GM12878 (cell line): ENCODE data around the gene PAN3.

ENCODE experiments used
- BRCA1 ChIP-seq: IDR thresholded peaks from 2 replicates; pipeline ENCODE4 v1.6.1; 2011; ENCODE audit warnings: low read depth, low read length, improper control_type of control experiment
- CEBPB ChIP-seq, 2 experiments: fragments of 150-350 bp in 1 of 2; IDR thresholded peaks; 2 replicates each; pipeline ENCODE4 v1.6.1; 2012 to 2014; ENCODE audit warnings: low read depth in 2 of 2, low read length in 2 of 2, borderline replicate concordance in 1 of 2, inconsistent platforms in 1 of 2
- HCFC1 ChIP-seq: fragments of 150-350 bp; IDR thresholded peaks from 2 replicates; pipeline ENCODE4 v1.6.1; 2014; ENCODE audit warnings: low read length
- PAX8 ChIP-seq: fragments of 450-650 bp; IDR thresholded peaks from 2 replicates; pipeline ENCODE4 v1.6.1; 2017; ENCODE audit warnings: mild to moderate bottlenecking, moderate library complexity
- POLR2AphosphoS5 ChIP-seq: IDR thresholded peaks from 2 replicates; pipeline ENCODE4 v1.6.1; 2011; ENCODE audit warnings: mild to moderate bottlenecking, low read length, inconsistent platforms
- STAT1 ChIP-seq: fragments of 450-650 bp; conservative IDR thresholded peaks from 2 replicates; pipeline ENCODE4 v1.6.1; 2014; ENCODE audit warnings: antibody characterized with exemption, mild to moderate bottlenecking
- SUZ12 ChIP-seq: fragments of 200-600 bp; sonication (generic); IDR thresholded peaks from one replicate; pipeline ENCODE4 v1.6.1; 2018; ENCODE audit warnings: antibody characterized with exemption, mild to moderate bottlenecking; ENCODE audit not compliant: unreplicated experiment
- TCF7 ChIP-seq: IDR thresholded peaks from 2 replicates; pipeline ENCODE4 v1.6.1; 2014; ENCODE audit warnings: antibody characterized with exemption, borderline replicate concordance
- ZZZ3 ChIP-seq: IDR thresholded peaks from 2 replicates; pipeline ENCODE4 v1.6.1; 2011; ENCODE audit warnings: low read depth; ENCODE audit not compliant: control insufficient read depth, insufficient read length
- TF ChIP-seq, protein P1 (sequence below), 3 experiments: IDR thresholded peaks in 2 of 3; conservative IDR thresholded peaks in 1 of 3; 2 replicates each; pipeline ENCODE4 v1.5.1; 2011; ENCODE audit warnings: low read depth in 3 of 3, low read length in 3 of 3, mild to moderate bottlenecking in 3 of 3, control low read depth in 2 of 3, moderate library complexity in 2 of 3, inconsistent platforms in 1 of 3, mixed read lengths in 1 of 3; ENCODE audit not compliant: control insufficient read depth in 2 of 3, insufficient read depth in 1 of 3; ENCODE audit errors: extremely low read depth in 1 of 3
- TF ChIP-seq, protein P2 (sequence below): IDR thresholded peaks from 2 replicates; pipeline ENCODE4 v1.6.1; 2012; ENCODE audit warnings: low read depth, low read length, improper control_type of control experiment
- TF ChIP-seq, protein P3 (sequence below): fragments of 150-350 bp; IDR thresholded peaks from 2 replicates; pipeline ENCODE4 v1.6.1; 2016; ENCODE audit warnings: low read depth, low read length
- TF ChIP-seq, protein P4 (sequence below): IDR thresholded peaks from 2 replicates; pipeline ENCODE4 v1.6.1; 2011; ENCODE audit warnings: borderline replicate concordance, low read depth, mild to moderate bottlenecking, moderate library complexity, mixed read lengths, low read length; ENCODE audit not compliant: insufficient read depth; ENCODE audit errors: extremely low read length

DNA sequence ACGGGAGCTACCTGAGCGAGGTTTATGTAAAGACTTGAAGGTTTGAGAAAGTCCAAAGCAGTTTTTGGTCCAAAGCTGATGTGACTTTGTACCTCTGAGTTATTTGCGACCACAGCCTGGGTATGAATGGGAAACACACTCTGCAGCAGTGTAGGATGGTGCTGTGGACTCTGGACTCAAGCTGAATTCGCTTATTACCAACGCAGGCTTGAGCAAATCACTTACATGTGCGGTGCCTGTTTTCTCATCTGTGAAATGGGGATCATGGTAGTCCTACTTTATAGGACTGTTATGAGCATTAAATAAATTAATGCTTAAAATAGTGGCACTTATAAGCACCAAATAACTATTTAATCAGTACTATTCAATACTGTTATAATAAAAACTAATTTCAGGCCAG, 176.5 kb downstream of the PAN3 start:
- TF ChIP-seq, protein P1, sequence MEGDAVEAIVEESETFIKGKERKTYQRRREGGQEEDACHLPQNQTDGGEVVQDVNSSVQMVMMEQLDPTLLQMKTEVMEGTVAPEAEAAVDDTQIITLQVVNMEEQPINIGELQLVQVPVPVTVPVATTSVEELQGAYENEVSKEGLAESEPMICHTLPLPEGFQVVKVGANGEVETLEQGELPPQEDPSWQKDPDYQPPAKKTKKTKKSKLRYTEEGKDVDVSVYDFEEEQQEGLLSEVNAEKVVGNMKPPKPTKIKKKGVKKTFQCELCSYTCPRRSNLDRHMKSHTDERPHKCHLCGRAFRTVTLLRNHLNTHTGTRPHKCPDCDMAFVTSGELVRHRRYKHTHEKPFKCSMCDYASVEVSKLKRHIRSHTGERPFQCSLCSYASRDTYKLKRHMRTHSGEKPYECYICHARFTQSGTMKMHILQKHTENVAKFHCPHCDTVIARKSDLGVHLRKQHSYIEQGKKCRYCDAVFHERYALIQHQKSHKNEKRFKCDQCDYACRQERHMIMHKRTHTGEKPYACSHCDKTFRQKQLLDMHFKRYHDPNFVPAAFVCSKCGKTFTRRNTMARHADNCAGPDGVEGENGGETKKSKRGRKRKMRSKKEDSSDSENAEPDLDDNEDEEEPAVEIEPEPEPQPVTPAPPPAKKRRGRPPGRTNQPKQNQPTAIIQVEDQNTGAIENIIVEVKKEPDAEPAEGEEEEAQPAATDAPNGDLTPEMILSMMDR (IDR thresholded peaks at IDR 0.05 in 2 of 3, conservative IDR thresholded peaks at IDR 0.05 in 1 of 3; ENCODE audit: control insufficient read depth in 2 of 3, extremely low read depth in 1 of 3, insufficient read depth in 1 of 3, low read depth in 3 of 3, low read length in 3 of 3) = no peak
- TF ChIP-seq HCFC1 (no peak), ZZZ3 (no peak), BRCA1 (no peak), SUZ12 (no peak), POLR2AphosphoS5 (no peak), STAT1 (no peak), TCF7 (no peak), PAX8 (no peak), CEBPB (IDR thresholded peaks at IDR 0.05; ENCODE audit: borderline replicate concordance in 1 of 2, low read depth in 2 of 2, low read length in 2 of 2) (no peak)
- TF ChIP-seq, protein P2, sequence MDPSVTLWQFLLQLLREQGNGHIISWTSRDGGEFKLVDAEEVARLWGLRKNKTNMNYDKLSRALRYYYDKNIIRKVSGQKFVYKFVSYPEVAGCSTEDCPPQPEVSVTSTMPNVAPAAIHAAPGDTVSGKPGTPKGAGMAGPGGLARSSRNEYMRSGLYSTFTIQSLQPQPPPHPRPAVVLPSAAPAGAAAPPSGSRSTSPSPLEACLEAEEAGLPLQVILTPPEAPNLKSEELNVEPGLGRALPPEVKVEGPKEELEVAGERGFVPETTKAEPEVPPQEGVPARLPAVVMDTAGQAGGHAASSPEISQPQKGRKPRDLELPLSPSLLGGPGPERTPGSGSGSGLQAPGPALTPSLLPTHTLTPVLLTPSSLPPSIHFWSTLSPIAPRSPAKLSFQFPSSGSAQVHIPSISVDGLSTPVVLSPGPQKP = no peak
- TF ChIP-seq, protein P3, sequence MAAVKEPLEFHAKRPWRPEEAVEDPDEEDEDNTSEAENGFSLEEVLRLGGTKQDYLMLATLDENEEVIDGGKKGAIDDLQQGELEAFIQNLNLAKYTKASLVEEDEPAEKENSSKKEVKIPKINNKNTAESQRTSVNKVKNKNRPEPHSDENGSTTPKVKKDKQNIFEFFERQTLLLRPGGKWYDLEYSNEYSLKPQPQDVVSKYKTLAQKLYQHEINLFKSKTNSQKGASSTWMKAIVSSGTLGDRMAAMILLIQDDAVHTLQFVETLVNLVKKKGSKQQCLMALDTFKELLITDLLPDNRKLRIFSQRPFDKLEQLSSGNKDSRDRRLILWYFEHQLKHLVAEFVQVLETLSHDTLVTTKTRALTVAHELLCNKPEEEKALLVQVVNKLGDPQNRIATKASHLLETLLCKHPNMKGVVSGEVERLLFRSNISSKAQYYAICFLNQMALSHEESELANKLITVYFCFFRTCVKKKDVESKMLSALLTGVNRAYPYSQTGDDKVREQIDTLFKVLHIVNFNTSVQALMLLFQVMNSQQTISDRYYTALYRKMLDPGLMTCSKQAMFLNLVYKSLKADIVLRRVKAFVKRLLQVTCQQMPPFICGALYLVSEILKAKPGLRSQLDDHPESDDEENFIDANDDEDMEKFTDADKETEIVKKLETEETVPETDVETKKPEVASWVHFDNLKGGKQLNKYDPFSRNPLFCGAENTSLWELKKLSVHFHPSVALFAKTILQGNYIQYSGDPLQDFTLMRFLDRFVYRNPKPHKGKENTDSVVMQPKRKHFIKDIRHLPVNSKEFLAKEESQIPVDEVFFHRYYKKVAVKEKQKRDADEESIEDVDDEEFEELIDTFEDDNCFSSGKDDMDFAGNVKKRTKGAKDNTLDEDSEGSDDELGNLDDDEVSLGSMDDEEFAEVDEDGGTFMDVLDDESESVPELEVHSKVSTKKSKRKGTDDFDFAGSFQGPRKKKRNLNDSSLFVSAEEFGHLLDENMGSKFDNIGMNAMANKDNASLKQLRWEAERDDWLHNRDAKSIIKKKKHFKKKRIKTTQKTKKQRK = no peak
- TF ChIP-seq, protein P4, sequence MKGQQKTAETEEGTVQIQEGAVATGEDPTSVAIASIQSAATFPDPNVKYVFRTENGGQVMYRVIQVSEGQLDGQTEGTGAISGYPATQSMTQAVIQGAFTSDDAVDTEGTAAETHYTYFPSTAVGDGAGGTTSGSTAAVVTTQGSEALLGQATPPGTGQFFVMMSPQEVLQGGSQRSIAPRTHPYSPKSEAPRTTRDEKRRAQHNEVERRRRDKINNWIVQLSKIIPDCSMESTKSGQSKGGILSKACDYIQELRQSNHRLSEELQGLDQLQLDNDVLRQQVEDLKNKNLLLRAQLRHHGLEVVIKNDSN = no peak
